ENCODE measurements around the gene DNAJA2.
A peak's percentile ranks its signal among the peaks of the same experiment; 100 is the strongest.

Gene DNAJA2

DNA sequence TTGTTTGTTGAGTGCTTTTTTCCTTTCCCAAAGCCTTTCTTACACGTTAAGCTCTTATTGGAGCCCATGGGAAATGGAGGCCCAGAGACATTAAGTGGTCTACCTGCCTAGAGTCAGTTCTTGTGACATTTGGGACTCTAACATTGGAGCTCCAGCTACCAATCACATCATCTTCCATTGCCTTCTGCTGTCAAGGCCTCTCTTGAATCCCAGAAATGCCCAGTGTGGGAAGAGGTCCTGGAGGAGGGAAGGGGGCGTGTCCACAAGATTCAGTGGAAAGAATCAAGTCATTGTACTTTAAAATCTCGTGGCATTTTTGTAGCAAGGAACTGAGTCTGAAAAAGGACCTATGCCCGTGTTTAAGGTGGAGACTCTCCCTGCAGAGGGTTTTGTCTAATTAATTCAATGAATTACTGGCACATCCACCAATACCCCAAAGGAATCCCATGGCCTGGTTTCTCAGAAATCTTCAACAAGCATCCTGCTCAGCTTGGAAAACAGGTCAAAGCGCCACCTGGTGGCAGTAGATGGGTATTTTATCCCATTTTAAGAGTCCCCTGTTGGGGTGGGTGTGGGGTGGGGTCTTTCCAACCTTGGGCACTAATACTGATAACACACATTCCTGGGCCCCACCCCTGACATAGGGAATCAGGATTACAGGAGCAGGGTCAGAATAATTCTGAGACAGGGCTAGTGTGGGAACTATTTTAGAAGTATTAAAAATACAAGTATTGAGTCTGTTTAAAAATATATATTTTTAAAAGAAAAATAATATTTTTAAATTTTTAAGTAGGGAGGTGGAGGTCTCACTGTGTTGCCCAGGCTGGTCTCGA lies 64.7 kb downstream of the DNAJA2 start:
- no peak for TF ChIP-seq POLR2A (IDR thresholded peaks at IDR 0.05; ENCODE audit: low read depth, low read length)
- DNase-seq (ENCODE audit: insufficient read length) (no peak), FAIRE-seq (peak; percentile 53)

DNA sequence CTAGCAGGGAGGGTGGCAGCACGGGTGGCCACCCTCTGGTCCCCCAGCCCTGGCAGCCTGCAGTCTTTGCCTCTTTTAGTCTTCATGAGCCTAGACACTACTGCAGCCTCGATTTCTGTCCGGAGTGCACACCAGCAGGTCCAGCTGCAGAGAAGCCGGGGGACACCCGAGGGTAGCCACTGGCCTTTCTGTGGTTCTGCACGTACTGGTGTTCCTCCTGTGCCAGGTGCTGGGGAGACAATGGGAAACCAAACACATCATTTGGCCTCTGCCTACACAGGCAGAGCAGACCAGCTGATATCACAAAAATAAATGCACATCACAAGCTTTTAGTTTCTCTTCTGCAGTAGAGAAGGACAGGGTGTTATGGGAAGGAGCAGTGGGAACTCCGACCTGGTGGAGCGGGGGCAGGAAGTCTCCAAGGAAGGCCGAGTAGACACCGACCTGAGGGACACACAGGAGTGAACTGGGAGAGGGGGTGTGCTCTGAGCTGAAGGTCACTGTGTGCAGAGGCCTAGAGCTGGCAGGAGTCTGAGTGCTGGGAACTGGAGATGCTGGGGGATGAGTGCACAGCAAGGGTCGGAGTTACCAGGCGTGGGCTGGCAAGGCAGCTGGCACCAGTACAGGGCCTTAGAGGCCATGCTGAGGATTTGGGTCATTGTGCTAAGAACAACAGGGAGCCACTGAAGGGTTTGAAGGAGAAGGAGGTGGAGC lies 66.3 kb downstream of the DNAJA2 start:
- FAIRE-seq = no peak

DNA sequence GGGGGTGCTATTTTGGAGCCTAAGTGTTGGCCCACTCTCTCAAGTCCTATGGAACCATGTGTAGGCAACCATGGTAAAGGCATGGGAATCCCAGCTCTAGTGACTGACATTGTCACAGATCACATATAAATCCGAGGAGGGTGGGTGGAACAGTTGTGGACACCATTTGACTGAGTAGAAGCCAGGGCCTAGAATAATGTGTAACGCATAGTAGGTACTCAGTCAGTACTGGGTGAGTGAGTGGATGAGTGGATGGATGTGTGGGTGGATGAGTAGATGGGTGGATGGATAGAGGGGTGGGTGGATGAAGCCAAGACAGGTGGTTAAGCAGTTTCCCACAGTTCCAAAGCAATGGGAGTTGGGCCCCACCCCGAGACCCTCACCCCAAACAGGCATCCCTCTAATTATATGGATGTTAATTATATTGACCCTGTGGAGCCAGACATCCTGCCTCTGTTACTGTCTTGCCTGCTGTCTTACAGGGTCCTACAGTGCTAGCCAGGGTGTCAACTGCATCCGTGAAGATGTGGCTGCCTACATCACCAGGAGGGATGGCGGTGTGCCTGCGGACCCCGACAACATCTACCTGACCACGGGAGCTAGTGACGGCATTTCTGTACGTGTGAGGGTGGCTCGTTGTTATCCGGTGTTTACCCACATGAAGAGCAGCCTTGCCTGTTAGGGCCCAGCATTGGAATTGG lies 67.0 kb downstream of the DNAJA2 start:
- no peak for FAIRE-seq
- no peak for TF ChIP-seq TAF1 (IDR thresholded peaks at IDR 0.05; ENCODE audit: borderline replicate concordance, low read depth, low read length)
- TF ChIP-seq POLR2A (IDR thresholded peaks at IDR 0.05; ENCODE audit: low read depth, low read length) = no peak
- no peak for TF ChIP-seq POLR2AphosphoS5 (IDR thresholded peaks at IDR 0.05; ENCODE audit: low read depth, low read length)
- no peak for DNase-seq (ENCODE audit: insufficient read length)

More for the DNA sequence above, 66.3 kb downstream of the DNAJA2 start:
- DNase-seq (ENCODE audit: insufficient read length) = no peak
- no peak for TF ChIP-seq TAF1 (IDR thresholded peaks at IDR 0.05; ENCODE audit: borderline replicate concordance, low read depth, low read length)
- no peak for TF ChIP-seq POLR2AphosphoS5 (IDR thresholded peaks at IDR 0.05; ENCODE audit: low read depth, low read length)
- no peak for TF ChIP-seq POLR2A (IDR thresholded peaks at IDR 0.05; ENCODE audit: low read depth, low read length)

Data from GM12892 (cell line).